Colonic mucosa (tissue), 4 donors: Measurements from ENCODE around the gene GRIK2. TPM values are rescaled to one million over a fixed set of nuclear protein-coding genes. Genes with fewer than 3 reads are reported as not detected.

ENCODE experiments used
- DNase-seq: peaks from one replicate; pipeline ENCODE4 v3.0.0-alpha.2; 2020
- H3K27ac ChIP-seq: fragments of 200-600 bp; one replicate; pipeline ENCODE4 v1.8.0; 2021
- H3K27me3 ChIP-seq: fragments of 200-600 bp; one replicate; pipeline ENCODE4 v1.8.0; 2021
- H3K36me3 ChIP-seq: fragments of 200-600 bp; one replicate; pipeline ENCODE4 v1.8.0; 2021
- H3K4me1 ChIP-seq: fragments of 200-600 bp; one replicate; pipeline ENCODE4 v1.8.0; 2021; ENCODE audit warnings: mild to moderate bottlenecking
- H3K4me3 ChIP-seq: fragments of 200-600 bp; one replicate; pipeline ENCODE4 v1.8.0; 2021
- H3K9ac ChIP-seq, 2 donors: one replicate each; pipeline ENCODE4 v1.7.0; 2013; ENCODE audit warnings: control low read depth in 2 of 2, low read depth in 2 of 2, low read length in 2 of 2
- H3K9me3 ChIP-seq: fragments of 200-600 bp; one replicate; pipeline ENCODE4 v1.8.0; 2021
- CTCF ChIP-seq: fragments of 200-600 bp; IDR thresholded peaks from one replicate; pipeline ENCODE4 v1.8.0; 2022; ENCODE audit warnings: antibody characterized with exemption, mild to moderate bottlenecking
- intact Hi-C: fragments of 100-400 bp; cut with DNase I; formaldehyde crosslinking; loops from one replicate; pipeline ENCODE4 v1.14.1; 2022
- total RNA-seq, 2 donors: library from RNA; stranded (reverse); fragmentation: NEBNext Ultra II Directional in 1 of 2; extraction: Animal tissue kit (Norgen Biotek cat#: 25700) in 1 of 2; gene quantifications; one replicate each; pipeline ENCODE4 v1.2.1, GENCODE V29; 2021
- donor health status: healthy.
- donor health status: DM: no; HTN: no; CAD: no.
- donor health status: DM: no; HTN: no; CAD: no.

The GRIK2 gene
- total RNA-seq, 2 donors from 2014 or later = 0.50 to 0.72 TPM

GRCh38 chr6:101392586-101393230 lies 800 bp upstream of the GRIK2 start:
- no peak for TF ChIP-seq CTCF
- no peak overlapping the region for H3K9ac ChIP-seq
- H3K9me3 ChIP-seq = no peaks in the 10 kb centered on the region
- H3K27me3 ChIP-seq = peaks cover 21% of the 10 kb centered on the region
- no peak for DNase-seq
- no peaks in the 10 kb centered on the region for H3K4me1 ChIP-seq
- H3K36me3 ChIP-seq = no peaks in the 10 kb centered on the region
- H3K4me3 ChIP-seq = no peak overlapping the region
- H3K27ac ChIP-seq = no peak overlapping the region
- intact Hi-C loops = no loop called here

GRCh38 chr6:101393829-101394251 lies 332 bp downstream of the GRIK2 start:
- intact Hi-C loops = no loop called here
- DNase-seq = no peak
- H3K9ac ChIP-seq = no peak overlapping the region
- no peak overlapping the region for H3K27ac ChIP-seq
- H3K9me3 ChIP-seq = no peaks in the 10 kb centered on the region
- no peaks in the 10 kb centered on the region for H3K36me3 ChIP-seq
- H3K4me3 ChIP-seq = peak overlapping the region; percentile 22
- H3K4me1 ChIP-seq = no peaks in the 10 kb centered on the region
- no peak for TF ChIP-seq CTCF
- peaks cover 21% of the 10 kb centered on the region for H3K27me3 ChIP-seq

DNA sequence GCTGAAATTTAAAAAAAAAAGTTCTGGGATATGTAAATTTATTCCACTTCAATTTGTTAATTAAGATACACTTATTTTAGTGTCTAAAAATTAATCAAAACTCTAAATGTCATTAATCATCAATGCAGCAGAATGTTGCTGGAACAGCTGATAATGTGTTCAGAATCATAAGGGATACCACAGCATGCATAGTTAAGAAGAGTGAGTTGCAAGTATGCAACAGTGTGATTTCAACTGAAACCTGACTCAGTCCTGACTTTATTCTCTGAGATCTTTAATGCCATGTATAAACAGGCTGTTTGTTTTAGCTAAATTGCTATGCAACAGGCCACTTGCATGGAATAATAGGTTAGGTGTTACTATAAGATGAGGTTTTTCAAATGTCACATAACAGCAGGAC lies 1.4 kb downstream of the GRIK2 start:
- Histone ChIP-seq H3K36me3 (no peaks in the 10 kb centered on the region), H3K27ac (no peak overlapping the region), H3K9ac (no peak overlapping the region), H3K9me3 (no peaks in the 10 kb centered on the region), H3K4me3 (no peak overlapping the region), H3K27me3 (peaks cover 25% of the 10 kb centered on the region), H3K4me1 (no peaks in the 10 kb centered on the region)
- TF ChIP-seq CTCF = no peak
- no peak for DNase-seq
- intact Hi-C loops = no loop called here

DNA sequence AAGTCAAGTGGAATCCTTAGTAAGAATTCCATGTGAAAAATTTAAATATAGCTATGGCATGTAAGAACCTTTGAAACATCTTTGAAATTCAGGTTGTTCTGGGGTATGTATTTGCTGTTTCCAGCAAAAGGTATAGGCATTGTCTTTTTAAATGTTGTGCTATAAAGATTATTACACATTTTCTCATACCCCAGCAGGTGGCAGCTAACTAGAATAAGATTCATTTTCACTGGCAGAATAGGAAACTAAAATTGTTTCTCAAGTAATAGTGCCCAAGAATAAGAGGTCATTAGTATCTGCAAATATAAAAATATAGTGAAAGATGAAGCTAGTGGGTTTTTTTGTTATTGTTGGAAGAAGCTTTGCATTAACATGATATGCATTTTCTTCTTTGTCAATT lies 1.8 kb downstream of the GRIK2 start:
- no peak for TF ChIP-seq CTCF

DNA sequence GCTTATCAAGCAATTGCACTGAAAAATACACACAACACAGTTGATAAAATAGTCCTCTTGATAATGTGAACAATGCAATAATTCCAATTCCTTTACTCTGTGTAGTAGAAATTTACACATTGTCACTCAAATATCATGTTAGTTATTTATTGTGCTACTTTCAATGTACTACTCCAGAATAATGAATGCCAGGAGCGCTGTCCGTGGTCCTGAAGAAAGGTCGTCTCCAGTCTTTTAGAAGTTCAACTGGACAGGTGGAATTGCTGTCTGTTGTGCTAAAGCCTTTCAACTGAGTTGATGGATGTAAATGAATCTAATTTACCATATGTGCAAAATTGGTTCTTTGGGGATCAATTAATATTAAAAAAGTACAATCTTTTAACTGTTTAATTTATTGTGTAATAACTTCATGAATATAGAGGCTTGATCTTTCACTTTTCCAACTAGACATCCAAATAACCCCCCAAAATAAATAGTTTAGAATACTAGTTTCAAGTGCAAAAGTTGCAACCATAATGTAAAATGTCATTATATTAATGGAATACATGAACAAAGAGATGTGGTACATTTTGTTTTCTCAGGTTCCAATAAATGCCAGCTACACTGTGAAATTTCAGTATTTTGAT lies 3.2 kb downstream of the GRIK2 start:
- peak; percentile 71 for DNase-seq
- Histone ChIP-seq H3K9me3 (no peaks in the 10 kb centered on the region), H3K9ac (no peak overlapping the region), H3K27me3 (peaks cover 24% of the 10 kb centered on the region), H3K4me3 (no peak overlapping the region), H3K36me3 (no peaks in the 10 kb centered on the region), H3K4me1 (no peaks in the 10 kb centered on the region), H3K27ac (no peak overlapping the region)
- intact Hi-C loops = no loop called here
- TF ChIP-seq CTCF = no peak

More for the DNA sequence above, 1.8 kb downstream of the GRIK2 start:
- H3K27ac ChIP-seq = no peak overlapping the region
- H3K9me3 ChIP-seq = no peaks in the 10 kb centered on the region
- H3K9ac ChIP-seq = no peak overlapping the region
- no peaks in the 10 kb centered on the region for H3K4me1 ChIP-seq
- DNase-seq = no peak
- H3K4me3 ChIP-seq = no peak overlapping the region
- no peaks in the 10 kb centered on the region for H3K36me3 ChIP-seq
- H3K27me3 ChIP-seq = peaks cover 25% of the 10 kb centered on the region
- intact Hi-C loops = no loop called here
